ENCODE measurements around the gene TOM1L2. TPM values are rescaled to one million over a fixed set of nuclear protein-coding genes. Genes with fewer than 3 reads are reported as not detected.

TOM1L2 gene
- total and polyA plus RNA-seq, 2 of the 4 experiments (the other 2 are of a cell fraction): 34.4 to 51.7 TPM

DNA sequence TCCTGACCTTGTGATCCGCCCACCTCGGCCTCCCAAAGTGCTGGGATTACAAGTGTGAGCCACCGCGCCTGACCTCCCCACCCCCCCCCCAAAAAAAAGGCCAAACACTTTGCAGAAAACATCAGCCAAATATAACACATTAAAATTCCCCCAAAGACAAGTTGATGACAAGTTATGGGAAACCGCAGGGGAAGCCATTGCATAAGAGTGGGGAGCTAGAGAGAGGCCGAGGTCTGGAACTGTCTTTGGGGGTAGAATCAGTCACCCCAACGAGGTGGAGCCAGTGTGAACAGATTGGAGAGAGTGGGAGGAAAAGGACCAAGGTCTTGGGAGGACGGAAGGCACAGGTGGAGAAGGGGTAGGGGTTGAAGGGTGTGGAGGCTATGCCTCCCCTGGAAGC is 3.2 kb upstream of the TOM1L2 start:
- Histone ChIP-seq H3K23ac (ENCODE audit: low read depth, low read length) (no peak overlapping the region), H3K4me3 (ENCODE audit: insufficient read depth, low read depth, low read length) (no peak overlapping the region), H3K36me3 (ENCODE audit: control insufficient read depth, insufficient read depth, low read length) (no peaks in the 10 kb centered on the region), H2AK5ac (ENCODE audit: low read depth, low read length) (no peak overlapping the region), H2AFZ (replicated peaks; ENCODE audit: low read length, poor library complexity) (no peak overlapping the region), H2AK9ac (replicated peaks; ENCODE audit: low read depth, low read length, poor library complexity) (no peak overlapping the region), H3K9ac (ENCODE audit: low read depth, low read length) (no peak overlapping the region), H4K8ac (ENCODE audit: low read depth in 2 of 2, low read length in 2 of 2) (no peak overlapping the region), H2BK20ac (ENCODE audit: low read depth, low read length) (no peak overlapping the region), H2BK5ac (ENCODE audit: low read depth, low read length, poor library complexity, severe bottlenecking) (no peak overlapping the region), H2BK15ac (ENCODE audit: low read depth, low read length) (no peak overlapping the region), H3K18ac (ENCODE audit: low read depth, low read length) (no peak overlapping the region), H4K5ac (ENCODE audit: low read depth, low read length) (no peak overlapping the region), H3K4ac (ENCODE audit: low read depth, low read length) (no peak overlapping the region), H3K4me1 (ENCODE audit: control insufficient read depth, insufficient read depth, low read length) (peaks cover 8% of the 10 kb centered on the region), H3K27ac (ENCODE audit: insufficient read depth, low read length) (no peak overlapping the region), H3K4me2 (ENCODE audit: low read depth, low read length) (no peak overlapping the region), H2BK120ac (ENCODE audit: low read depth, low read length) (no peak overlapping the region), H3K27me3 (ENCODE audit: control insufficient read depth, insufficient read depth, low read length) (no peaks in the 10 kb centered on the region; the same call in 1 of the 2 replicates), H3K56ac (ENCODE audit: extremely low read depth, insufficient read depth, low read length) (no peak overlapping the region), H3K9me3 (ENCODE audit: control insufficient read depth, insufficient read depth, low read length) (no peaks in the 10 kb centered on the region), H4K91ac (ENCODE audit: insufficient read depth, low read depth, low read length) (no peak overlapping the region), H3K9me1 (ENCODE audit: insufficient read depth, low read length) (peaks cover 5% of the 10 kb centered on the region; the same call in 1 of the 2 replicates), H3K14ac (replicated peaks; ENCODE audit: low read depth, low read length) (no peak overlapping the region), H4K20me1 (ENCODE audit: insufficient read depth, low read length) (peaks cover 11% of the 10 kb centered on the region; the same call in 1 of the 2 replicates), H3K79me1 (ENCODE audit: low read depth in 1 of 2, low read length in 2 of 2) (peaks cover 7 to 18% of the 10 kb centered on the region in 2 experiments)
- POLR2A ChIA-PET (ENCODE audit: unreplicated experiment): no interaction called here
- no TSS peak for BruUV-seq (replicated peaks)
- no peak for ATAC-seq (ENCODE audit: low read depth)
- dilution Hi-C loops (cut with HindIII; ENCODE audit: low sequenced_read_pairs, unreplicated experiment) (no loop called here), in situ Hi-C loops (cut with MboI; ENCODE audit: low sequenced_read_pairs) (no loop called here), intact Hi-C loops (cut with micrococcal nuclease) (no loop called here)
- WGBS, 2 experiments (ENCODE audit: extremely low coverage in 2 of 2, insufficient read length in 1 of 2): 100% methylated on average over 1 of the region's 8 CpGs; no CpG with 5 or more reads in 1 of the 2 experiments
- TF ChIP-seq BHLHE40 (IDR thresholded peaks at IDR 0.05; ENCODE audit: low read depth, low read length) (no peak), RFX5 (IDR thresholded peaks at IDR 0.05; ENCODE audit: low read depth, low read length) (no peak), RAD21 (IDR thresholded peaks at IDR 0.05; ENCODE audit: low read length) (no peak), NFE2L2 (IDR thresholded peaks at IDR 0.05; ENCODE audit: low read depth, low read length) (no peak), CEBPB (IDR thresholded peaks at IDR 0.05; ENCODE audit: low read depth, low read length) (no peak), RCOR1 (IDR thresholded peaks at IDR 0.05; ENCODE audit: insufficient replicate concordance, low read length) (no peak)
- CTCF ChIA-PET: no interaction called here
- no peak for DNase-seq

All from IMR-90 (cell line).